Spleen (tissue), 7 donors: ENCODE data around the gene PPFIA2.

Source experiments
- POLR2A ChIP-seq, 3 donors: fragments of 450-650 bp; IDR thresholded peaks; one replicate each; pipeline ENCODE4 v1.5.1; 2017; ENCODE audit warnings: antibody characterized with exemption in 3 of 3, mild to moderate bottlenecking in 1 of 3
- TF ChIP-seq, protein P1 (sequence below), 11 experiments: fragments of 200-600 bp in 7 of 11; fragments of 450-650 bp in 4 of 11; sonication (generic) in 4 of 11; IDR thresholded peaks in 8 of 11; conservative IDR thresholded peaks in 3 of 11; 1 replicate in 7 of 11; 2 replicates in 4 of 11; pipeline versions ENCODE4 v1.4.0 to v1.8.0; 2016 to 2021; ENCODE audit warnings: antibody characterized with exemption in 11 of 11, inconsistent platforms in 4 of 11, mild to moderate bottlenecking in 1 of 11
- donor health status: DM: no; HTN: no; CAD: no; lungs with moderate emphysema.
- donor health status: DM: no; HTN: no; CAD: no.
- donor health status: DM: no; HTN: no; CAD: no.

DNA sequence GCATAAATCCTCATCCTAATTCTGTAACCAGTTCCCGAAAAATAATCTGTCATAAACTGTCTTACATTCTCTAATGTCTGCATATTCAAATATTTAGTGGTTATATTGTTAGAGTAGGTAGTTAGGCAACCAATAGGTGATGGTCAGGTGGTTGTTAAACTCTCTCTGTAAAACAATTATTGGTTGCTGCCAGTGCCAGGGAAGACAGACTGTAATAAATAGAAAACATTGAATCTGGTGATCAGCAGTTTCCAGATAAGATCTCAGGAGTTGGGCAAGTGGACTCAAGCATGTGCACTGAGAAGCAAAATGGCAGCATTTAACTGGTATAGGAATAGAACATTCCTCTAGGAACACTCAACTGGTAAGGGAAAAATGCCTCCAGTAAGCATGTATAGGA, 355.8 kb downstream of the PPFIA2 start:
- TF ChIP-seq, protein P1, sequence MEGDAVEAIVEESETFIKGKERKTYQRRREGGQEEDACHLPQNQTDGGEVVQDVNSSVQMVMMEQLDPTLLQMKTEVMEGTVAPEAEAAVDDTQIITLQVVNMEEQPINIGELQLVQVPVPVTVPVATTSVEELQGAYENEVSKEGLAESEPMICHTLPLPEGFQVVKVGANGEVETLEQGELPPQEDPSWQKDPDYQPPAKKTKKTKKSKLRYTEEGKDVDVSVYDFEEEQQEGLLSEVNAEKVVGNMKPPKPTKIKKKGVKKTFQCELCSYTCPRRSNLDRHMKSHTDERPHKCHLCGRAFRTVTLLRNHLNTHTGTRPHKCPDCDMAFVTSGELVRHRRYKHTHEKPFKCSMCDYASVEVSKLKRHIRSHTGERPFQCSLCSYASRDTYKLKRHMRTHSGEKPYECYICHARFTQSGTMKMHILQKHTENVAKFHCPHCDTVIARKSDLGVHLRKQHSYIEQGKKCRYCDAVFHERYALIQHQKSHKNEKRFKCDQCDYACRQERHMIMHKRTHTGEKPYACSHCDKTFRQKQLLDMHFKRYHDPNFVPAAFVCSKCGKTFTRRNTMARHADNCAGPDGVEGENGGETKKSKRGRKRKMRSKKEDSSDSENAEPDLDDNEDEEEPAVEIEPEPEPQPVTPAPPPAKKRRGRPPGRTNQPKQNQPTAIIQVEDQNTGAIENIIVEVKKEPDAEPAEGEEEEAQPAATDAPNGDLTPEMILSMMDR (IDR thresholded peaks at IDR 0.05 in 8 of 11, conservative IDR thresholded peaks at IDR 0.05 in 3 of 11), result no peak
- no peak for TF ChIP-seq POLR2A (IDR thresholded peaks at IDR 0.05)
